ENCODE data around the gene BRIX1. TPM values are rescaled to one million over a fixed set of nuclear protein-coding genes. Genes with fewer than 3 reads are reported as not detected.

BRIX1 gene
- total and polyA plus RNA-seq, 2 of the 4 experiments (the other 2 are of a cell fraction) = 15.1 to 26.1 TPM

GRCh38 chr5:34929720-34930461, 14.4 kb downstream of the BRIX1 start:
- H2BK5ac ChIP-seq (ENCODE audit: low read depth, low read length, poor library complexity, severe bottlenecking) = peak overlapping the region; percentile 86
- ChIA-PET POLR2A (ENCODE audit: unreplicated experiment) (interaction anchor here (0.6 to 0.7 kb wide), 2 partner anchors 13 to 99 kb away, joined by 8 to 15 read pairs; no protein-coding TSS in a partner anchor), CTCF (interaction anchor here (1.0 kb wide), 1 partner anchor 16 kb away, joined by 3 read pairs; no protein-coding TSS in a partner anchor)
- ATAC-seq (ENCODE audit: low read depth) = peak; percentile 69
- H4K8ac ChIP-seq (ENCODE audit: low read depth in 2 of 2, low read length in 2 of 2) = peak overlapping the region in 1 of 2 experiments; percentile 10; a peak in 1 of 4 replicates
- H3K4me1 ChIP-seq (ENCODE audit: control insufficient read depth, insufficient read depth, low read length) = peaks cover 5% of the 10 kb centered on the region; the same call in 1 of the 2 replicates
- peak overlapping the region; percentile 67; the same call in 1 of the 2 replicates for H3K14ac ChIP-seq (replicated peaks; ENCODE audit: low read depth, low read length)
- peak overlapping the region; percentile 71 for H3K9ac ChIP-seq (ENCODE audit: low read depth, low read length)
- peak overlapping the region; percentile 95 for H2AFZ ChIP-seq (replicated peaks; ENCODE audit: low read length, poor library complexity)
- no peak overlapping the region for H2BK20ac ChIP-seq (ENCODE audit: low read depth, low read length)
- no peaks in the 10 kb centered on the region; the same call in none of the 2 replicates for H3K36me3 ChIP-seq (ENCODE audit: control insufficient read depth, insufficient read depth, low read length)
- intact Hi-C loops (cut with micrococcal nuclease) (no loop called here), dilution Hi-C loops (cut with HindIII; ENCODE audit: low sequenced_read_pairs, unreplicated experiment) (no loop called here), in situ Hi-C loops (cut with MboI; ENCODE audit: low sequenced_read_pairs) (no loop called here)
- H3K4me2 ChIP-seq (ENCODE audit: low read depth, low read length) = peak overlapping the region; percentile 87
- TF ChIP-seq MXI1 (IDR thresholded peaks at IDR 0.05; ENCODE audit: borderline replicate concordance, low read depth, low read length) (peak; percentile 65; the same call in 1 of the 2 replicates), RCOR1 (IDR thresholded peaks at IDR 0.05; ENCODE audit: insufficient replicate concordance, low read length) (no peak)
- no peak overlapping the region for H2BK120ac ChIP-seq (ENCODE audit: low read depth, low read length)
- H3K4me3 ChIP-seq (ENCODE audit: insufficient read depth, low read depth, low read length) = peak overlapping the region; percentile 98
- H3K56ac ChIP-seq (ENCODE audit: extremely low read depth, insufficient read depth, low read length) = peak overlapping the region; percentile 69
- peak overlapping the region; percentile 91 for H2AK9ac ChIP-seq (replicated peaks; ENCODE audit: low read depth, low read length, poor library complexity)
- H4K20me1 ChIP-seq (ENCODE audit: insufficient read depth, low read length) = peaks cover 15% of the 10 kb centered on the region
- peak overlapping the region; percentile 82 for H3K27ac ChIP-seq (ENCODE audit: insufficient read depth, low read length)
- H4K5ac ChIP-seq (ENCODE audit: low read depth, low read length) = peak overlapping the region; percentile 30; the same call in 1 of the 2 replicates
- TSS peak; percentile 49 for BruUV-seq (replicated peaks)
- no peak overlapping the region for H2BK15ac ChIP-seq (ENCODE audit: low read depth, low read length)
- no peaks in the 10 kb centered on the region for H3K27me3 ChIP-seq (ENCODE audit: control insufficient read depth, insufficient read depth, low read length)
- H3K23ac ChIP-seq (ENCODE audit: low read depth, low read length) = peak overlapping the region; percentile 50; the same call in 1 of the 2 replicates
- H2AK5ac ChIP-seq (ENCODE audit: low read depth, low read length) = no peak overlapping the region
- whole genome bisulfite sequencing, 2 experiments (ENCODE audit: extremely low coverage in 2 of 2, insufficient read length in 1 of 2) = 0% methylated on average over 32 of the region's 70 CpGs; no CpG with 5 or more reads in 1 of the 2 experiments
- H4K91ac ChIP-seq (ENCODE audit: insufficient read depth, low read depth, low read length) = no peak overlapping the region
- H3K9me1 ChIP-seq (ENCODE audit: insufficient read depth, low read length) = peaks cover 8% of the 10 kb centered on the region
- H3K18ac ChIP-seq (ENCODE audit: low read depth, low read length) = peak overlapping the region; percentile 70
- peak overlapping the region; percentile 69 for H3K4ac ChIP-seq (ENCODE audit: low read depth, low read length)
- H3K9me3 ChIP-seq (ENCODE audit: control insufficient read depth, insufficient read depth, low read length) = no peaks in the 10 kb centered on the region
- DNase-seq = peak; percentile 66
- H3K79me1 ChIP-seq (ENCODE audit: low read depth in 1 of 2, low read length in 2 of 2) = peaks cover 13 to 50% of the 10 kb centered on the region in 2 experiments
